Hypothalamus (tissue), 51 donors: ENCODE results near the gene GNL3L.
"Not testable (repeated sequence)": the region's sequence is repeated elsewhere in the genome, so short reads cannot be mapped to it uniquely, and the experiment has no call there.

Experiments used
- DNase-seq, 51 donors: peaks; one replicate each; lab custom pipeline; 2025; lab: John Stamatoyannopoulos, UW

The GNL3L gene

GRCh38 chrX:54529552-54530356 lies at the start of gene GNL3L:
TSS of gene GNL3L (plus strand) at chrX:54530219. CDS start at chrX:54532567, 2,348 bp downstream.
- DNase-seq, result peak; percentile 29 to 90 (median 73)

GRCh38 chrX:54482839-54483593 lies 47.0 kb upstream of the GNL3L start:
- peak in 2 of 51 donors; percentile 0 to 1 for DNase-seq

GRCh38 chrX:54483946-54484345 lies 46.1 kb upstream of the GNL3L start:
- peak in 6 of 51 donors; percentile 0 to 16 (median 2) for DNase-seq

GRCh38 chrX:54484666-54485065 lies 45.4 kb upstream of the GNL3L start:
- DNase-seq, result no peak

- not testable (repeated sequence) for DNase-seq
Observed at GRCh38 chrX:54489819-54490218, 40.2 kb upstream of the GNL3L start.

GRCh38 chrX:54492340-54492739 lies 37.7 kb upstream of the GNL3L start:
- DNase-seq, result peak in 1 of 51 donors; percentile 14

- DNase-seq, result no peak
Observed at GRCh38 chrX:54494166-54494988, 35.6 kb upstream of the GNL3L start.

- peak in 5 of 51 donors; percentile 6 to 27 (median 14) for DNase-seq
Observed at GRCh38 chrX:54494989-54495813, 34.8 kb upstream of the GNL3L start.

GRCh38 chrX:54495814-54496516 lies 34.1 kb upstream of the GNL3L start, which contains the start of gene FGD1:
TSS of gene FGD1 (minus strand) at chrX:54496234. CDS start at chrX:54495432, 802 bp downstream.
- peak in 45 of 51 donors; percentile 0 to 66 (median 27) for DNase-seq

- no peak for DNase-seq
Observed at GRCh38 chrX:54496517-54496852, 33.5 kb upstream of the GNL3L start.

- DNase-seq, result no peak
Observed at GRCh38 chrX:54496936-54497335, 33.1 kb upstream of the GNL3L start.

- no peak for DNase-seq
Observed at GRCh38 chrX:54509400-54509799, 20.6 kb upstream of the GNL3L start.

GRCh38 chrX:54529151-54529550 lies 868 bp upstream of the GNL3L start:
- peak in 1 of 51 donors; percentile 62 for DNase-seq

- peak in 2 of 51 donors; percentile 14 to 16 for DNase-seq
Observed at GRCh38 chrX:54530357-54530900, 410 bp downstream of the GNL3L start.

GRCh38 chrX:54534271-54534670 lies 4.3 kb downstream of the GNL3L start:
- no peak for DNase-seq

- DNase-seq, result no peak
Observed at GRCh38 chrX:54540289-54540688, 10.3 kb downstream of the GNL3L start.

GRCh38 chrX:54542239-54542638 lies 12.2 kb downstream of the GNL3L start:
- not testable (repeated sequence) for DNase-seq

GRCh38 chrX:54550821-54551220 lies 20.8 kb downstream of the GNL3L start:
- DNase-seq, result no peak

- DNase-seq, result no peak
Observed at GRCh38 chrX:54551801-54552200, 21.8 kb downstream of the GNL3L start.
